ENCODE data around the gene HMGA1. TPM values are rescaled to one million over a fixed set of nuclear protein-coding genes. Genes with fewer than 3 reads are reported as not detected.

HMGA1 gene
- total and polyA plus RNA-seq, 2 experiments from 2014 or later = 341 to 639 TPM

DNA sequence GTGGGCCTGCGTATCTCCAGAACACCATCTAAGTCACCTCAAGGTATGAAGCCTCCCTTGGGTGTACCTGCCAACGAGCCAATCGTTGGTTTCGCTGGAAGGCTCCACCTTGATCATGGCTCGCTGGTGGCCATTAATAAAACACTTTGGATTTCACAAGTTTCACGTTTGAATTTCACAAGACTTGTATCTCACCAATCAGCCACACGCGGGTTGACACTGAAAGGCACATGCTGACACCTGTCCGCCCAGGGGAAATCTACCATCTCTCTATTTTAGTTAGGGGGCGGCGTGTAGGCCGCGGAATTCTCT is 586 bp upstream of the HMGA1 start:
- Histone ChIP-seq H3K4me3 (peak overlapping the region; percentile 94), H3K36me3 (peaks cover 7% of the 10 kb centered on the region), H3K4me1 (ENCODE audit: low read depth) (peaks cover 36% of the 10 kb centered on the region), H3K27ac (peak overlapping the region; percentile 95), H3K9me3 (ENCODE audit: low read depth) (no peaks in the 10 kb centered on the region), H3K27me3 (no peaks in the 10 kb centered on the region)
- peak; percentile 39 to 45 for DNase-seq (ENCODE audit: low read depth in 1 of 2, low spot score in 1 of 2)
- TF ChIP-seq, protein P1, sequence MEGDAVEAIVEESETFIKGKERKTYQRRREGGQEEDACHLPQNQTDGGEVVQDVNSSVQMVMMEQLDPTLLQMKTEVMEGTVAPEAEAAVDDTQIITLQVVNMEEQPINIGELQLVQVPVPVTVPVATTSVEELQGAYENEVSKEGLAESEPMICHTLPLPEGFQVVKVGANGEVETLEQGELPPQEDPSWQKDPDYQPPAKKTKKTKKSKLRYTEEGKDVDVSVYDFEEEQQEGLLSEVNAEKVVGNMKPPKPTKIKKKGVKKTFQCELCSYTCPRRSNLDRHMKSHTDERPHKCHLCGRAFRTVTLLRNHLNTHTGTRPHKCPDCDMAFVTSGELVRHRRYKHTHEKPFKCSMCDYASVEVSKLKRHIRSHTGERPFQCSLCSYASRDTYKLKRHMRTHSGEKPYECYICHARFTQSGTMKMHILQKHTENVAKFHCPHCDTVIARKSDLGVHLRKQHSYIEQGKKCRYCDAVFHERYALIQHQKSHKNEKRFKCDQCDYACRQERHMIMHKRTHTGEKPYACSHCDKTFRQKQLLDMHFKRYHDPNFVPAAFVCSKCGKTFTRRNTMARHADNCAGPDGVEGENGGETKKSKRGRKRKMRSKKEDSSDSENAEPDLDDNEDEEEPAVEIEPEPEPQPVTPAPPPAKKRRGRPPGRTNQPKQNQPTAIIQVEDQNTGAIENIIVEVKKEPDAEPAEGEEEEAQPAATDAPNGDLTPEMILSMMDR (IDR thresholded peaks at IDR 0.05; ENCODE audit: low read depth, low read length) = no peak

- peaks cover 19% of the 10 kb centered on the region for H3K36me3 ChIP-seq
- H3K9me3 ChIP-seq (ENCODE audit: low read depth) = no peaks in the 10 kb centered on the region
- DNase-seq (ENCODE audit: low read depth in 1 of 2, low spot score in 1 of 2) = peak; percentile 28 to 61
- peak overlapping the region; percentile 95 for H3K27ac ChIP-seq
- TF ChIP-seq, protein P1 (IDR thresholded peaks at IDR 0.05; ENCODE audit: low read depth, low read length) = no peak
- peaks cover 36% of the 10 kb centered on the region for H3K4me1 ChIP-seq (ENCODE audit: low read depth)
- peak overlapping the region; percentile 99 for H3K4me3 ChIP-seq
- no peaks in the 10 kb centered on the region for H3K27me3 ChIP-seq
Observed at GRCh38 chr6:34237316-34237721, 646 bp downstream of the HMGA1 start.

- TF ChIP-seq, protein P1 (IDR thresholded peaks at IDR 0.05; ENCODE audit: low read depth, low read length) = peak; percentile 31
- no peaks in the 10 kb centered on the region for H3K9me3 ChIP-seq (ENCODE audit: low read depth)
- H3K4me1 ChIP-seq (ENCODE audit: low read depth) = peaks cover 34% of the 10 kb centered on the region
- H3K36me3 ChIP-seq = peaks cover 21% of the 10 kb centered on the region
- H3K4me3 ChIP-seq = peak overlapping the region; percentile 99
- H3K27me3 ChIP-seq = no peaks in the 10 kb centered on the region
- peak; percentile 32 to 66 for DNase-seq (ENCODE audit: low read depth in 1 of 2, low spot score in 1 of 2)
- peak overlapping the region; percentile 83 for H3K27ac ChIP-seq
Observed at GRCh38 chr6:34237722-34238584, 1.3 kb downstream of the HMGA1 start.

DNA sequence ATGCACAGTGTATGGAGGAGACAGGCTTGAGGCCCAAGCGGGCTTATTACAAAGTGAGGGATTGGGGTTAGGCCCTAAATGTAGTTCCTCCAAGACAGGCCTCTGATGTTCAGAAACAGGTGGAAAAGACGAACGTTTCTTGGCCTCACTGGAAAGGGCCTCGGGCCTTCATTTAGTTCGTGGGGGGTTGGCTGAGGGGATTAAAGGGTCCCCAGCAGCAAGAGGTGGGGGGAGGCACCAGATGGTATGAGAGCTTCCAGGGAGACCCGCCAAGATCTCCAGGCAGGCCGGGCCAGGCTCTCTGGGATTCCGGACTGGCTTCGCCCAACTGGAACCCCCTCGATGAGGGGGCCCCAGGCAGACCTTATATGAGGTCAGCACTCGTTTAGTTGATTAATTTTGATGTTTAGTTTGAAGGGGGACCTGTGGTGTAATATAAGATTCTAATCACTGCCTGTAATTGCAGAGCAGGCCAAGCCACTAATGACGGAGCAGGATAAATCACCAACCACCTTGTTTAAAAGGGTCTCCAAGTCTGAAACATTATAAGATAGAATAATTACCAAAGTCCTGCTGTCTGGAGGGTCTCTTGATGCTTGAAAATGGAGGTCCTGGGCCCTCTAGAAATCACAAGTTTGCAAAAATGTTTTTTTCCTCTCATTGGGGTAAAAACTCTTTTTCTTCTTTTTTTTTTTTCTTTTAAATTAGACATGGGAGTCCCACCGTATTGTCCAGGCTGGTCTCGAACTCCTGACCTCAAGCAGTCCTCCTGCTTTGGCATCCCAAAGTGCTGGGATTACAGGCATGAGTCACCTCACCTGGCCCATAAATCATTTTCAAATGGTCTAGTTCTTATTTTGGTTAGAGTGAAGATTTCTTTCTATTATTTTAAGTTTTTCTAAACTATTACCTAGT is 2.2 kb downstream of the HMGA1 start:
- Histone ChIP-seq H3K27ac (no peak overlapping the region), H3K4me1 (ENCODE audit: low read depth) (peaks cover 31% of the 10 kb centered on the region), H3K27me3 (no peaks in the 10 kb centered on the region), H3K4me3 (peak overlapping the region; percentile 99), H3K36me3 (peaks cover 24% of the 10 kb centered on the region), H3K9me3 (ENCODE audit: low read depth) (no peaks in the 10 kb centered on the region)
- TF ChIP-seq, protein P1 (IDR thresholded peaks at IDR 0.05; ENCODE audit: low read depth, low read length) = no peak
- DNase-seq (ENCODE audit: low read depth in 1 of 2, low spot score in 1 of 2) = no peak

GRCh38 chr6:34239500-34239825 is 2.8 kb downstream of the HMGA1 start:
- TF ChIP-seq, protein P1 (IDR thresholded peaks at IDR 0.05; ENCODE audit: low read depth, low read length) = no peak

More at GRCh38 chr6:34239500-34239825, 2.8 kb downstream of the HMGA1 start:
- H3K9me3 ChIP-seq (ENCODE audit: low read depth) = no peaks in the 10 kb centered on the region
- H3K27me3 ChIP-seq = no peaks in the 10 kb centered on the region
- no peak overlapping the region for H3K27ac ChIP-seq
- peaks cover 29% of the 10 kb centered on the region for H3K4me1 ChIP-seq (ENCODE audit: low read depth)
- H3K4me3 ChIP-seq = no peak overlapping the region
- no peak for DNase-seq (ENCODE audit: low read depth in 1 of 2, low spot score in 1 of 2)
- H3K36me3 ChIP-seq = peaks cover 25% of the 10 kb centered on the region

All from cardiac muscle cell (in vitro differentiated cells and primary cell).